GM12878 (cell line): Measurements from ENCODE around the gene MYO9B. TPM values are rescaled to one million over a fixed set of nuclear protein-coding genes. Genes with fewer than 3 reads are reported as not detected.

Experiments
- ATAC-seq: fragments of 200-7000 bp; cut with Tn5 transposase; 3 replicates; pipeline ENCODE4 v1.9.1; 2020; ENCODE audit warnings: mild to moderate bottlenecking, moderate library complexity
- BruUV-seq: library from RNA; stranded (reverse); fragments of 400-500 nt; replicated peaks from 2 replicates; lab custom pipeline; 2021; lab: Mats Ljungman, UMichigan
- CTCF ChIA-PET: fragments of 300-600 bp; sonication (Branson Sonifier 250); formaldehyde crosslinking; extraction: SDS; loops from one replicate; lab custom pipeline; 2021; ENCODE audit warnings: inconsistent platforms; lab: Yijun Ruan, JAX
- POLR2A ChIA-PET: fragments of 350-600 bp; formaldehyde crosslinking; extraction: SDS; loops from one replicate; lab custom pipeline; 2021; ENCODE audit warnings: inconsistent platforms; lab: Charles Lee
- RAD21 ChIA-PET: fragments of 300-600 bp; sonication (Branson Sonifier 250); formaldehyde crosslinking; loops from one replicate; lab custom pipeline; 2023; ENCODE audit warnings: antibody characterized with exemption; ENCODE audit not compliant: unreplicated experiment; lab: Charles Lee
- SMC1A ChIA-PET: fragments of 300-600 bp; sonication (Branson Sonifier 250); formaldehyde crosslinking; loops from one replicate; lab custom pipeline; 2023; ENCODE audit not compliant: unreplicated experiment, uncharacterized antibody; lab: Charles Lee
- DNase-seq: peaks from one replicate; pipeline ENCODE4 v3.0.0-alpha.2; 2011; ENCODE audit warnings: low read depth, low spot score
- FAIRE-seq: peaks from 3 replicates; lab custom pipeline; 2011; peaks lifted over from hg19 to GRCh38; lab: Jason Lieb, UNC
- H2AFZ ChIP-seq: 2 replicates; pipeline ENCODE4 v1.6.0; 2011; ENCODE audit warnings: low read depth, low read length, control low read depth; ENCODE audit not compliant: control insufficient read depth
- H3K27ac ChIP-seq: 2 replicates; pipeline ENCODE4 v1.5.1; 2011; ENCODE audit warnings: control low read depth; ENCODE audit not compliant: control insufficient read depth, insufficient read depth
- H3K27me3 ChIP-seq, 2 experiments: replicated peaks in 1 of 2; 2 replicates each; pipeline versions ENCODE4 v1.6.0 to v1.6.1; 2011; ENCODE audit warnings: low read length in 1 of 2; ENCODE audit not compliant: control insufficient read depth in 2 of 2, insufficient read depth in 2 of 2
- H3K36me3 ChIP-seq, 2 experiments: 2 replicates each; pipeline ENCODE4 v1.5.1; 2011; ENCODE audit warnings: low read length in 1 of 2; ENCODE audit not compliant: control insufficient read depth in 2 of 2, insufficient read depth in 2 of 2
- H3K4me1 ChIP-seq: 2 replicates; pipeline ENCODE4 v1.6.1; 2011; ENCODE audit warnings: mild to moderate bottlenecking, low read length, moderate library complexity, mixed read lengths; ENCODE audit not compliant: control insufficient read depth, insufficient read depth
- H3K4me2 ChIP-seq: 2 replicates; pipeline ENCODE4 v1.6.0; 2011; ENCODE audit warnings: control low read depth; ENCODE audit not compliant: control insufficient read depth, insufficient read depth
- H3K4me3 ChIP-seq: fragments of 200-600 bp; sonication (generic); 2 replicates; pipeline ENCODE4 v1.5.1; 2016
- H3K79me2 ChIP-seq: 2 replicates; pipeline ENCODE4 v1.6.0; 2011; ENCODE audit warnings: low read length; ENCODE audit not compliant: control insufficient read depth, insufficient read depth
- H3K9ac ChIP-seq: 2 replicates; pipeline ENCODE4 v1.8.0; 2011; ENCODE audit warnings: low read length, control low read depth, mixed read lengths; ENCODE audit not compliant: control insufficient read depth, insufficient read depth
- H3K9me3 ChIP-seq: replicated peaks from 3 replicates; pipeline ENCODE4 v1.5.1; 2011; ENCODE audit warnings: mild to moderate bottlenecking, low read length; ENCODE audit not compliant: control insufficient read depth, insufficient read depth
- H4K20me1 ChIP-seq: 2 replicates; pipeline ENCODE4 v1.6.0; 2011; ENCODE audit not compliant: control insufficient read depth, insufficient read depth
- CBX3 ChIP-seq: fragments of 200-600 bp; sonication (generic); IDR thresholded peaks from 2 replicates; pipeline ENCODE4 v1.6.1; 2016; ENCODE audit warnings: low read depth, borderline replicate concordance
- EGR1 ChIP-seq, 2 experiments: IDR thresholded peaks; 1 replicate in 1 of 2; 2 replicates in 1 of 2; pipeline ENCODE4 v1.6.1; 2011 to 2012; ENCODE audit warnings: low read depth in 2 of 2, low read length in 2 of 2, borderline replicate concordance in 1 of 2, mild to moderate bottlenecking in 1 of 2, moderate library complexity in 1 of 2
- ETV6 ChIP-seq, 2 experiments: fragments of 450-650 bp in 1 of 2; IDR thresholded peaks in 1 of 2; conservative IDR thresholded peaks in 1 of 2; 2 replicates each; pipeline ENCODE4 v1.6.1; 2014; ENCODE audit warnings: antibody characterized with exemption in 1 of 2, borderline replicate concordance in 1 of 2, low read depth in 1 of 2, mild to moderate bottlenecking in 1 of 2, moderate library complexity in 1 of 2
- IRF5 ChIP-seq: fragments of 450-650 bp; IDR thresholded peaks from 2 replicates; pipeline ENCODE4 v1.6.1; 2017; ENCODE audit warnings: borderline replicate concordance
- MLLT1 ChIP-seq: fragments of 450-650 bp; IDR thresholded peaks from 2 replicates; pipeline ENCODE4 v1.6.1; 2016; ENCODE audit warnings: mild to moderate bottlenecking
- MYB ChIP-seq: fragments of 150-350 bp; IDR thresholded peaks from 2 replicates; pipeline ENCODE4 v1.6.1; 2014; ENCODE audit warnings: mild to moderate bottlenecking, low read depth, low read length, borderline replicate concordance
- NR2F1 ChIP-seq: fragments of 450-650 bp; conservative IDR thresholded peaks from 2 replicates; pipeline ENCODE4 v1.6.1; 2017; ENCODE audit warnings: mild to moderate bottlenecking
- POU2F2 ChIP-seq: IDR thresholded peaks from 3 replicates; pipeline ENCODE4 v1.6.1; 2011; ENCODE audit warnings: low read depth, mild to moderate bottlenecking, low read length, borderline replicate concordance
- RAD51 ChIP-seq: fragments of 450-650 bp; IDR thresholded peaks from 2 replicates; pipeline ENCODE4 v1.6.1; 2016; ENCODE audit warnings: moderate library complexity, mild to moderate bottlenecking, inconsistent platforms
- RCOR1 ChIP-seq: conservative IDR thresholded peaks from 2 replicates; pipeline ENCODE4 v1.6.1; 2012; ENCODE audit warnings: low read depth, low read length, improper control_type of control experiment
- RELA ChIP-seq: fragments of 450-650 bp; IDR thresholded peaks from 2 replicates; pipeline ENCODE4 v1.8.0; 2014; ENCODE audit warnings: borderline replicate concordance; ENCODE audit not compliant: partially characterized antibody
- RUNX3 ChIP-seq: IDR thresholded peaks from 2 replicates; pipeline ENCODE4 v1.6.1; 2012; ENCODE audit warnings: low read length, inconsistent platforms
- SMAD1 ChIP-seq: fragments of 450-650 bp; IDR thresholded peaks from 2 replicates; pipeline ENCODE4 v1.6.1; 2018; ENCODE audit warnings: mild to moderate bottlenecking, low read depth; ENCODE audit not compliant: partially characterized antibody
- SREBF2 ChIP-seq: IDR thresholded peaks from 2 replicates; pipeline ENCODE4 v1.6.1; 2012; ENCODE audit warnings: mild to moderate bottlenecking, low read length
- YY1 ChIP-seq: IDR thresholded peaks from 2 replicates; pipeline ENCODE4 v1.6.1; 2011; ENCODE audit warnings: low read depth, mild to moderate bottlenecking, low read length
- ZBED1 ChIP-seq: IDR thresholded peaks from 2 replicates; pipeline ENCODE4 v1.6.1; 2016; ENCODE audit warnings: borderline replicate concordance
- ZNF207 ChIP-seq: fragments of 450-650 bp; IDR thresholded peaks from 2 replicates; pipeline ENCODE4 v1.6.1; 2014; ENCODE audit warnings: antibody characterized with exemption, mild to moderate bottlenecking, borderline replicate concordance
- ZSCAN29 ChIP-seq: fragments of 450-650 bp; IDR thresholded peaks from 2 replicates; pipeline ENCODE4 v1.6.1; 2017; ENCODE audit warnings: mild to moderate bottlenecking, moderate library complexity
- ZZZ3 ChIP-seq: IDR thresholded peaks from 2 replicates; pipeline ENCODE4 v1.6.1; 2011; ENCODE audit warnings: low read depth; ENCODE audit not compliant: control insufficient read depth, insufficient read length
- WGBS: methylation state at CpG from one replicate; pipeline ENCODE4 v1.1.6; 2016; ENCODE audit warnings: low lambda C conversion rate; ENCODE audit not compliant: insufficient replicate concordance, insufficient coverage; ENCODE audit errors: missing lambda C conversion rate; 5-methylcytosine and 5-hydroxymethylcytosine counted together
- in situ Hi-C: fragments of 300-500 bp; cut with MboI; formaldehyde crosslinking; loops from 9 replicates; pipeline ENCODE4 v1.14.3; 2018; ENCODE audit warnings: mixed read lengths
- intact Hi-C: fragments of 100-400 bp; cut with micrococcal nuclease; formaldehyde crosslinking; loops from one replicate; pipeline ENCODE4 v1.14.2; 2022; ENCODE audit not compliant: unreplicated experiment
- polyA plus RNA-seq, 11 experiments: library from polyadenylated mRNA; depleted of rRNA in 4 of 11; unstranded in 6 of 11; stranded (reverse) in 5 of 11; fragments of >200 nt; fragmentation: Nextera tagmentation in 4 of 11; fragmentation: Illumina TruSeq in 1 of 11; extraction: Ambion mirVana in 4 of 11; extraction: Trizol in 1 of 11; gene quantifications; 1 replicate in 1 of 11; 2 replicates in 10 of 11; pipeline versions ENCODE4 v1.2.1 to v1.2.3, GENCODE V29; 2011 to 2016; ENCODE audit warnings: inconsistent platforms in 2 of 11, missing spikeins in 2 of 11, low read depth in 1 of 11
- total RNA-seq, 4 experiments: library from RNA; depleted of rRNA in 3 of 4; stranded (reverse); fragments of >200 nt in 3 of 4; fragmentation: Illumina TruSeq in 1 of 4; extraction: Trizol in 1 of 4; gene quantifications; 2 replicates each; pipeline versions ENCODE4 v1.2.1 to v1.2.3, GENCODE V29; 2013 to 2021

MYO9B gene
- total and polyA plus RNA-seq, 10 of the 15 experiments (the other 5 are each of a cell fraction or from before 2014, with no cell fraction given): 5.4 to 165 (median 45.8) TPM

GRCh38 chr19:17162580-17162979, 87.0 kb downstream of the MYO9B start (continued):
- no peak for TF ChIP-seq NR2F1
- no peak for TF ChIP-seq SREBF2
- no peak for TF ChIP-seq YY1

GRCh38 chr19:17163652-17164051, 88.1 kb downstream of the MYO9B start:
- ChIA-PET POLR2A (no interaction called here), RAD21 (interaction anchor here (0.6 to 0.8 kb wide), 2 partner anchors 55 to 91 kb away, joined by 3 to 7 read pairs; no protein-coding TSS in a partner anchor), CTCF (no interaction called here), SMC1A (interaction anchor here (0.8 to 1.4 kb wide), 4 partner anchors 20 to 90 kb away, joined by 3 to 5 read pairs (median 3); no protein-coding TSS in a partner anchor)
- Histone ChIP-seq H3K36me3 (peaks cover 18 to 63% of the 10 kb centered on the region in 2 experiments), H2AFZ (no peak overlapping the region), H3K79me2 (no peaks in the 10 kb centered on the region), H4K20me1 (no peaks in the 10 kb centered on the region), H3K9ac (no peak overlapping the region), H3K27ac (no peak overlapping the region), H3K4me2 (no peak overlapping the region), H3K4me3 (no peak overlapping the region), H3K4me1 (no peaks in the 10 kb centered on the region; the same call in 1 of the 2 replicates), H3K9me3 (no peaks in the 10 kb centered on the region; the same call in 1 of the 3 replicates), H3K27me3 (no peaks in the 10 kb centered on the region)
- ATAC-seq (no peak), DNase-seq (no peak), FAIRE-seq (no peak)
- no TSS peak for BruUV-seq
- intact Hi-C loops (no loop called here), in situ Hi-C loops (no loop called here)
- TF ChIP-seq RUNX3 (no peak), ZZZ3 (no peak), RCOR1 (no peak), RAD51 (no peak), SMAD1 (no peak), CBX3 (no peak), POU2F2 (no peak), MLLT1 (no peak), IRF5 (no peak), ZSCAN29 (no peak), RELA (no peak), MYB (no peak), ZBED1 (no peak), EGR1 (IDR thresholded peaks at IDR 0.05; ENCODE audit: borderline replicate concordance in 1 of 2, low read depth in 2 of 2, low read length in 2 of 2) (no peak), ETV6 (conservative IDR thresholded peaks at IDR 0.05 in 1 of 2, IDR thresholded peaks at IDR 0.05 in 1 of 2; ENCODE audit: borderline replicate concordance in 1 of 2, low read depth in 1 of 2) (no peak), ZNF207 (no peak)
- WGBS: 99% methylated on average over 4 of the region's 4 CpGs
